Fibroblast of lung (primary cell): ENCODE measurements around the gene CSNK1A1. TPM values are rescaled to one million over a fixed set of nuclear protein-coding genes. Genes with fewer than 3 reads are reported as not detected.

Experiments
- DNase-seq, 2 donors: peaks; one replicate each; pipeline versions ENCODE4 v3.0.0 to v3.0.0-alpha.2; 2010; ENCODE audit warnings: low read depth in 2 of 2
- H2AFZ ChIP-seq: 2 replicates; pipeline ENCODE4 v1.5.1; 2012; ENCODE audit warnings: low read length, control low read depth, inconsistent platforms
- H3K27ac ChIP-seq: 2 replicates; pipeline ENCODE4 v1.5.1; 2011; ENCODE audit warnings: low read length, control low read depth; ENCODE audit not compliant: insufficient read depth
- H3K27me3 ChIP-seq: 2 replicates; pipeline ENCODE4 v1.5.1; 2011; ENCODE audit warnings: mild to moderate bottlenecking, low read length; ENCODE audit not compliant: control insufficient read depth, insufficient read depth
- H3K36me3 ChIP-seq: 2 replicates; pipeline ENCODE4 v1.5.1; 2011; ENCODE audit warnings: low read length; ENCODE audit not compliant: control insufficient read depth, insufficient read depth
- H3K4me1 ChIP-seq: 2 replicates; pipeline ENCODE4 v1.5.1; 2011; ENCODE audit warnings: low read length; ENCODE audit not compliant: control insufficient read depth, insufficient read depth; ENCODE audit errors: extremely low read depth
- H3K4me2 ChIP-seq: 2 replicates; pipeline ENCODE4 v1.5.1; 2011; ENCODE audit warnings: low read length, control low read depth; ENCODE audit not compliant: insufficient read depth; ENCODE audit errors: extremely low read depth
- H3K4me3 ChIP-seq, 4 experiments: fragments of 200-600 bp in 1 of 4; sonication (generic) in 1 of 4; replicated peaks in 1 of 4; 2 replicates each; pipeline ENCODE4 v1.5.1; 2011 to 2016; ENCODE audit warnings: low read length in 4 of 4, low read depth in 3 of 4, mild to moderate bottlenecking in 3 of 4, control low read depth in 2 of 4, inconsistent platforms in 1 of 4, mixed read lengths in 1 of 4; ENCODE audit not compliant: insufficient read depth in 1 of 4; ENCODE audit errors: control extremely low read depth in 1 of 4
- H3K79me2 ChIP-seq: 2 replicates; pipeline ENCODE4 v1.5.1; 2012; ENCODE audit warnings: mild to moderate bottlenecking, low read length, inconsistent platforms; ENCODE audit not compliant: control insufficient read depth, insufficient read depth
- H3K9ac ChIP-seq: 2 replicates; pipeline ENCODE4 v1.5.1; 2011; ENCODE audit warnings: mild to moderate bottlenecking, low read length, control low read depth; ENCODE audit not compliant: insufficient read depth
- H3K9me3 ChIP-seq: 2 replicates; pipeline ENCODE4 v1.5.1; 2012; ENCODE audit warnings: low read depth, low read length; ENCODE audit not compliant: control insufficient read depth, insufficient read depth
- H4K20me1 ChIP-seq: 2 replicates; pipeline ENCODE4 v1.5.1; 2011; ENCODE audit warnings: low read length; ENCODE audit not compliant: control insufficient read depth, insufficient read depth; ENCODE audit errors: extremely low read depth
- CTCF ChIP-seq, 2 donors: IDR thresholded peaks in 1 of 2; conservative IDR thresholded peaks in 1 of 2; 1 replicate in 1 of 2; 2 replicates in 1 of 2; pipeline ENCODE4 v1.5.1; 2011 to 2012; ENCODE audit warnings: low read length in 2 of 2, control low read depth in 1 of 2, inconsistent platforms in 1 of 2, low read depth in 1 of 2, mild to moderate bottlenecking in 1 of 2
- EZH2 ChIP-seq: IDR thresholded peaks from 2 replicates; pipeline ENCODE4 v1.5.1; 2012; ENCODE audit warnings: low read length, control low read depth, mild to moderate bottlenecking; ENCODE audit errors: missing control alignments
- polyA plus RNA-seq, 2 donors: library from polyadenylated mRNA; depleted of rRNA in 1 of 2; stranded (reverse) in 1 of 2; unstranded in 1 of 2; fragments of >200 nt; gene quantifications; 2 replicates each; pipeline ENCODE4 v1.2.1, GENCODE V29; 2011 to 2012; ENCODE audit warnings: missing spikeins in 1 of 2
- total RNA-seq: library from RNA; depleted of rRNA; stranded (reverse); fragments of >200 nt; gene quantifications from 2 replicates; pipeline ENCODE4 v1.2.1, GENCODE V29; 2014

The CSNK1A1 gene
- total and polyA plus RNA-seq, 2 donors (not counting 1 experiment from before 2014, with no cell fraction given) = 275 to 674 TPM

GRCh38 chr5:149459891-149460290, 91.3 kb downstream of the CSNK1A1 start:
- Histone ChIP-seq H2AFZ (no peak overlapping the region), H3K4me1 (peaks cover 22% of the 10 kb centered on the region), H4K20me1 (no peaks in the 10 kb centered on the region), H3K9me3 (no peaks in the 10 kb centered on the region), H3K9ac (no peak overlapping the region), H3K36me3 (no peaks in the 10 kb centered on the region), H3K4me2 (no peak overlapping the region), H3K27me3 (no peaks in the 10 kb centered on the region), H3K79me2 (no peaks in the 10 kb centered on the region), H3K27ac (no peak overlapping the region), H3K4me3 (no peak overlapping the region)
- no peak for DNase-seq
- TF ChIP-seq EZH2 (no peak), CTCF (conservative IDR thresholded peaks at IDR 0.05 in 1 of 2, IDR thresholded peaks at IDR 0.05 in 1 of 2; ENCODE audit: low read depth in 1 of 2, low read length in 2 of 2) (no peak)

- Histone ChIP-seq H3K36me3 (no peaks in the 10 kb centered on the region), H3K9me3 (no peaks in the 10 kb centered on the region), H3K27me3 (no peaks in the 10 kb centered on the region), H3K27ac (no peak overlapping the region), H3K4me2 (no peak overlapping the region), H2AFZ (no peak overlapping the region), H3K4me3 (no peak overlapping the region), H4K20me1 (no peaks in the 10 kb centered on the region), H3K9ac (no peak overlapping the region), H3K4me1 (peaks cover 29% of the 10 kb centered on the region), H3K79me2 (no peaks in the 10 kb centered on the region)
- TF ChIP-seq CTCF (conservative IDR thresholded peaks at IDR 0.05 in 1 of 2, IDR thresholded peaks at IDR 0.05 in 1 of 2; ENCODE audit: low read depth in 1 of 2, low read length in 2 of 2) = no peak
- TF ChIP-seq EZH2 = no peak
- DNase-seq = no peak
Measured at GRCh38 chr5:149457393-149457763, 93.9 kb downstream of the CSNK1A1 start.

- Histone ChIP-seq H3K36me3 (no peaks in the 10 kb centered on the region), H3K4me3 (no peak overlapping the region), H3K27me3 (no peaks in the 10 kb centered on the region), H2AFZ (no peak overlapping the region), H3K79me2 (no peaks in the 10 kb centered on the region), H3K27ac (peak overlapping the region; percentile 76), H3K9me3 (no peaks in the 10 kb centered on the region), H3K4me2 (no peak overlapping the region), H4K20me1 (no peaks in the 10 kb centered on the region), H3K4me1 (peaks cover 35% of the 10 kb centered on the region), H3K9ac (no peak overlapping the region)
- DNase-seq = no peak
- TF ChIP-seq CTCF (conservative IDR thresholded peaks at IDR 0.05 in 1 of 2, IDR thresholded peaks at IDR 0.05 in 1 of 2; ENCODE audit: low read depth in 1 of 2, low read length in 2 of 2) (no peak), EZH2 (no peak)
Measured at GRCh38 chr5:149456597-149457392, 94.4 kb downstream of the CSNK1A1 start.
